LNCaP clone FGC (cell line): ENCODE results near the gene DMPK.

Experiments
- DNase-seq: peaks from one replicate; pipeline ENCODE4 v3.0.0-alpha.2; 2011; ENCODE audit warnings: low read depth
- H3K4me3 ChIP-seq: 2 replicates; pipeline ENCODE4 v1.5.1; 2011; ENCODE audit warnings: mild to moderate bottlenecking, low read depth, low read length, control low read depth
- CTCF ChIP-seq: IDR thresholded peaks from 2 replicates; pipeline ENCODE4 v1.5.1; 2012; ENCODE audit warnings: mild to moderate bottlenecking; ENCODE audit not compliant: control insufficient read depth, insufficient read depth; ENCODE audit errors: extremely low read depth

The DMPK gene

DNA sequence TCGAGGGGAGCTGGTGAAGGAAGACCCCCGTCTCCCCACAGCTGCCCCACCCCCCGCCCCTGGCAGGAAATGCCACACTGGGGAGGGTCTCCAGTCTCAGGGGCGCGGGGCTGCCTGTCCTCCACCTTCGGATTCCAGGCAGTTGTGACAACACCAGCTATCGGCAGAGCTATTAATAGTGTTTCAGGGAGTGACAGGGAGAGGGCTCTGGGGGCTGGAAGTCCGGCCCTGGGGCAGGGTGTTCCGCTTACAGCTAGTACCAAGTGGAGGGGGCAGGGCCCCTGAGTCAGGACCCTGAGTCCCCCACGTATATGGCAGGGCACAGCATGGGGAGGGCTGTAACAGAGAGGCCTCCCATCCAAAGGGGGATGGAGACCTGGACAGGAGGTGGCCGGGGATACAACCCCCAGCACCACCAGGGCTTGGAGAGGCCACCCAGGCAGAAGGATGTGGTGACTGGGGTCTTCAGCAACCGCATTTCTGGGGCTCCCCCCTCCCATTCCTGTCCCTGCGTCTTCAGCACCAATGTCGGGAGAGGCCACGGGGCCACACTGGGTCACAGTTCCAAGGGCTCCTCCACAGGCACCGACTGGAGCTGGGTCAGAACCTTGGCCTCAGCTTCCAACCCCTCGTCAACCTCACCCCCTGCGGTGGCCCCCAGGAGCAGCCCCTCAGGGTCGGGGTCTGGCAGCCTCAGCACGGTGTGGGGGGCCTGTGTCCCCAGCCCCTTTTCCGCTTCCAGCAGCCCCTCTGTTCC lies 17.2 kb downstream of the DMPK start:
- TF ChIP-seq CTCF: no peak
- no peak overlapping the region for H3K4me3 ChIP-seq
- no peak for DNase-seq

GRCh38 chr19:45764475-45764874 lies 17.8 kb downstream of the DMPK start:
- DNase-seq: no peak
- no peak overlapping the region for H3K4me3 ChIP-seq
- no peak for TF ChIP-seq CTCF

GRCh38 chr19:45763691-45764294 lies 18.5 kb downstream of the DMPK start:
- H3K4me3 ChIP-seq: no peak overlapping the region
- DNase-seq: no peak
- no peak for TF ChIP-seq CTCF

- no peak overlapping the region for H3K4me3 ChIP-seq
- no peak for TF ChIP-seq CTCF
- DNase-seq: no peak
Observed at GRCh38 chr19:45762870-45763631, 19.2 kb downstream of the DMPK start.

DNA sequence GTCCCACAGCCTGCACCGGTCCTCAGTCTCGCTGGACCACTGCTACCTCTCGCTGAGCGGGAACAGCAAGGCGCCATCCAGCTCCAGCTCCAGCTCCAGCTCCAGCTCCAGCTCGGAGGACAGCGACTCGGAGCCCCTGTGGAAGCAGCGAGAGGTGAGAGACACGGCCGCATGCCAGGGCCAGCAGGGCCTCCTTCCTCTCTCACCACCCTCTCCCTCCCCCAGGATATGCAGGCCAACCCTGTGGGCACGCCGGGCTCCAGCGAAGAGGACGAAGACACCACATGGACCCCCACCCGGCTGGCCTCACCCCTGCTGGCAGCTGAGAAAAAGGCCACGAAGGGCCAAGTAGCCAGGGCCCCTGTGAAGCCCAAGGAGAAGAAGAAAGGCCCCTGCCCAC lies 20.6 kb downstream of the DMPK start:
- no peak for DNase-seq
- TF ChIP-seq CTCF: no peak
- no peak overlapping the region for H3K4me3 ChIP-seq

DNA sequence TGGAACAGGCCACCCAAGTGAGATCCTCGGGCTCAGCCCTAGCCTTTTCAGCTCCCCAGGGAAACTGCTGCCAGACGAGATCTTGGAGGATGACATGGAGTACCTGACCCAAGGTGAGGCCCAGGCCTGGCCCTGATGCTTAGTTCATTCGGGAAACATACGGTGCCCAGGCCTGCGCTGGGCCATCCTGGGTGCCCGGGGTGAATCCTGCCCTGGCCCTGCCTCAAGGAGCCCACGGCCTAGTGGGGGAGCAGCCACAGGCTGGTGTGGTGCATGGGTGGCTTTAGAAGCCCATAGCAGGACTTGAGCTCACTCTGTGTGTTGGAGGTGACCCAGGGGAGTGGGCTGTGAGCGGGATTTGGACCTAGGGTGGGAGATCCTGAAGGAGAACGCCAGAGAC lies 23.4 kb downstream of the DMPK start:
- DNase-seq: no peak
- no peak overlapping the region for H3K4me3 ChIP-seq
- no peak for TF ChIP-seq CTCF

- no peak overlapping the region for H3K4me3 ChIP-seq
- no peak for DNase-seq
- TF ChIP-seq CTCF: no peak
Observed at GRCh38 chr19:45757695-45758094, 24.6 kb downstream of the DMPK start.
